GM18526 (cell line): ENCODE measurements around the gene CYTH1.

Experiments used
- POLR2A ChIP-seq: IDR thresholded peaks from 3 replicates; pipeline ENCODE4 v1.6.1; 2011; ENCODE audit not compliant: insufficient read length; ENCODE audit errors: extremely low read depth

CYTH1 gene

GRCh38 chr17:78797213-78797612, 15.1 kb upstream of the CYTH1 start:
- no peak for TF ChIP-seq POLR2A

- TF ChIP-seq POLR2A = no peak
Measured at GRCh38 chr17:78796517-78796900, 14.4 kb upstream of the CYTH1 start.

GRCh38 chr17:78795861-78796516, 13.9 kb upstream of the CYTH1 start:
- no peak for TF ChIP-seq POLR2A

- TF ChIP-seq POLR2A = no peak
Measured at GRCh38 chr17:78794864-78795640, 13.0 kb upstream of the CYTH1 start.

- TF ChIP-seq POLR2A = no peak
Measured at GRCh38 chr17:78794399-78794798, 12.3 kb upstream of the CYTH1 start.

- no peak for TF ChIP-seq POLR2A
Measured at GRCh38 chr17:78793968-78794367, 11.9 kb upstream of the CYTH1 start.

GRCh38 chr17:78793415-78793814, 11.3 kb upstream of the CYTH1 start:
- TF ChIP-seq POLR2A = no peak

GRCh38 chr17:78791840-78792709, 10.0 kb upstream of the CYTH1 start:
- TF ChIP-seq POLR2A = no peak

- no peak for TF ChIP-seq POLR2A
Measured at GRCh38 chr17:78790552-78790951, 8.5 kb upstream of the CYTH1 start.

- TF ChIP-seq POLR2A = no peak
Measured at GRCh38 chr17:78789663-78790181, 7.6 kb upstream of the CYTH1 start.

GRCh38 chr17:78789149-78789662, 7.1 kb upstream of the CYTH1 start:
- TF ChIP-seq POLR2A = no peak

- no peak for TF ChIP-seq POLR2A
Measured at GRCh38 chr17:78788451-78788850, 6.4 kb upstream of the CYTH1 start.

- TF ChIP-seq POLR2A = no peak
Measured at GRCh38 chr17:78787444-78787843, 5.4 kb upstream of the CYTH1 start.

GRCh38 chr17:78785663-78786057, 3.6 kb upstream of the CYTH1 start:
- no peak for TF ChIP-seq POLR2A

GRCh38 chr17:78785011-78785662, 3.1 kb upstream of the CYTH1 start:
- TF ChIP-seq POLR2A = no peak

- TF ChIP-seq POLR2A = no peak
Measured at GRCh38 chr17:78784352-78784751, 2.3 kb upstream of the CYTH1 start.
